HG02759 (cell line): ENCODE data around the gene CLSTN2.

ENCODE experiments used
- ATAC-seq: cut with Tn5 transposase; IDR thresholded peaks from one replicate; pipeline ENCODE4 v1.9.1; 2021; ENCODE audit warnings: mild to moderate bottlenecking, moderate library complexity; ENCODE audit not compliant: unreplicated experiment

The CLSTN2 gene

GRCh38 chr3:140223631-140224030 lies 288.6 kb downstream of the CLSTN2 start:
- no peak for ATAC-seq

- no peak for ATAC-seq
Measured at GRCh38 chr3:140224307-140224706, 289.3 kb downstream of the CLSTN2 start.

- no peak for ATAC-seq
Measured at GRCh38 chr3:140225996-140226395, 291.0 kb downstream of the CLSTN2 start.

- ATAC-seq = no peak
Measured at GRCh38 chr3:140233702-140234101, 298.7 kb downstream of the CLSTN2 start.

GRCh38 chr3:140234256-140234655 lies 299.3 kb downstream of the CLSTN2 start:
- no peak for ATAC-seq

GRCh38 chr3:140236836-140237501 lies 302.0 kb downstream of the CLSTN2 start:
- ATAC-seq = no peak

- ATAC-seq = no peak
Measured at GRCh38 chr3:140238646-140239314, 303.8 kb downstream of the CLSTN2 start.

- ATAC-seq = no peak
Measured at GRCh38 chr3:140242818-140243276, 307.9 kb downstream of the CLSTN2 start.

- no peak for ATAC-seq
Measured at GRCh38 chr3:140243575-140243974, 308.6 kb downstream of the CLSTN2 start.

GRCh38 chr3:140244893-140245292 lies 309.9 kb downstream of the CLSTN2 start:
- ATAC-seq = no peak

- ATAC-seq = no peak
Measured at GRCh38 chr3:140246578-140246977, 311.6 kb downstream of the CLSTN2 start.

GRCh38 chr3:140247775-140248174 lies 312.8 kb downstream of the CLSTN2 start:
- no peak for ATAC-seq

- no peak for ATAC-seq
Measured at GRCh38 chr3:140249188-140249587, 314.2 kb downstream of the CLSTN2 start.

- no peak for ATAC-seq
Measured at GRCh38 chr3:140250010-140250855, 315.2 kb downstream of the CLSTN2 start.

- no peak for ATAC-seq
Measured at GRCh38 chr3:140250945-140251344, 316.0 kb downstream of the CLSTN2 start.

- no peak for ATAC-seq
Measured at GRCh38 chr3:140251678-140252077, 316.7 kb downstream of the CLSTN2 start.

- ATAC-seq = no peak
Measured at GRCh38 chr3:140252812-140253656, 318.0 kb downstream of the CLSTN2 start.

GRCh38 chr3:140258222-140258724 lies 323.3 kb downstream of the CLSTN2 start:
- no peak for ATAC-seq

GRCh38 chr3:140265302-140265701 lies 330.3 kb downstream of the CLSTN2 start:
- no peak for ATAC-seq

- no peak for ATAC-seq
Measured at GRCh38 chr3:140268103-140268502, 333.1 kb downstream of the CLSTN2 start.
